ENCODE results near the gene SLC47A2.

DNA sequence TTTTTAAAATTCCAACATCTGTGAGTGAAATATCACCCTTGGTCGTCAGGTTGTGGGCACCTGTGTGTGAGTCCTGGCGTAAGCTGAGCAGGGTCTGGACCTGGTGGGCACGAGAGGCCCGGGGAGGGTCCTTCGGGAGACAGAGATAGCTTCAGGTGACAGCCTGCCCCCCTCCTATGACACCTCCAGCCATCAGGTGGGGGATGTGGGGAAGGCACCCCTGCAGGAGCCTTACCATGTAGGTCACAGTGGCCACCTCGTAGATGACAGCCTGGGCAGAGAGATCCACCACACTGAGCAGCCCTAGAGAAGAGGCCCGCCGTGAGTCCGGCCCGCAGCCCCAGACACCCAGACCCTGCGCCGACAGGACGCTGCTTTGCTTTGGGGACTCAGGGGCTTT lies 11.2 kb downstream of the SLC47A2 start:
- no peak for TF ChIP-seq TAF1 (IDR thresholded peaks at IDR 0.05; ENCODE audit: borderline replicate concordance, insufficient read depth, low read length)
- no peak for TF ChIP-seq POLR2AphosphoS5 (IDR thresholded peaks at IDR 0.05; ENCODE audit: low read depth, low read length)
- TF ChIP-seq, protein P1, sequence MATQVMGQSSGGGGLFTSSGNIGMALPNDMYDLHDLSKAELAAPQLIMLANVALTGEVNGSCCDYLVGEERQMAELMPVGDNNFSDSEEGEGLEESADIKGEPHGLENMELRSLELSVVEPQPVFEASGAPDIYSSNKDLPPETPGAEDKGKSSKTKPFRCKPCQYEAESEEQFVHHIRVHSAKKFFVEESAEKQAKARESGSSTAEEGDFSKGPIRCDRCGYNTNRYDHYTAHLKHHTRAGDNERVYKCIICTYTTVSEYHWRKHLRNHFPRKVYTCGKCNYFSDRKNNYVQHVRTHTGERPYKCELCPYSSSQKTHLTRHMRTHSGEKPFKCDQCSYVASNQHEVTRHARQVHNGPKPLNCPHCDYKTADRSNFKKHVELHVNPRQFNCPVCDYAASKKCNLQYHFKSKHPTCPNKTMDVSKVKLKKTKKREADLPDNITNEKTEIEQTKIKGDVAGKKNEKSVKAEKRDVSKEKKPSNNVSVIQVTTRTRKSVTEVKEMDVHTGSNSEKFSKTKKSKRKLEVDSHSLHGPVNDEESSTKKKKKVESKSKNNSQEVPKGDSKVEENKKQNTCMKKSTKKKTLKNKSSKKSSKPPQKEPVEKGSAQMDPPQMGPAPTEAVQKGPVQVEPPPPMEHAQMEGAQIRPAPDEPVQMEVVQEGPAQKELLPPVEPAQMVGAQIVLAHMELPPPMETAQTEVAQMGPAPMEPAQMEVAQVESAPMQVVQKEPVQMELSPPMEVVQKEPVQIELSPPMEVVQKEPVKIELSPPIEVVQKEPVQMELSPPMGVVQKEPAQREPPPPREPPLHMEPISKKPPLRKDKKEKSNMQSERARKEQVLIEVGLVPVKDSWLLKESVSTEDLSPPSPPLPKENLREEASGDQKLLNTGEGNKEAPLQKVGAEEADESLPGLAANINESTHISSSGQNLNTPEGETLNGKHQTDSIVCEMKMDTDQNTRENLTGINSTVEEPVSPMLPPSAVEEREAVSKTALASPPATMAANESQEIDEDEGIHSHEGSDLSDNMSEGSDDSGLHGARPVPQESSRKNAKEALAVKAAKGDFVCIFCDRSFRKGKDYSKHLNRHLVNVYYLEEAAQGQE (IDR thresholded peaks at IDR 0.05; ENCODE audit: insufficient read depth in 1 of 2, low read depth in 2 of 2, low read length in 2 of 2): no peak
- no peak for TF ChIP-seq SIN3A (IDR thresholded peaks at IDR 0.05; ENCODE audit: borderline replicate concordance, insufficient read depth, low read length)
- TF ChIP-seq FOXP2 (optimal IDR thresholded peaks at IDR 0.05; ENCODE audit: borderline replicate concordance, extremely low read depth, extremely low read length, insufficient read depth): no peak

All from PFSK-1 (cell line).